ENCODE results near the gene FBXO28.
"Not testable (repeated sequence)": the region's sequence is repeated elsewhere in the genome, so short reads cannot be mapped to it uniquely, and the experiment has no call there.

The FBXO28 gene

DNA sequence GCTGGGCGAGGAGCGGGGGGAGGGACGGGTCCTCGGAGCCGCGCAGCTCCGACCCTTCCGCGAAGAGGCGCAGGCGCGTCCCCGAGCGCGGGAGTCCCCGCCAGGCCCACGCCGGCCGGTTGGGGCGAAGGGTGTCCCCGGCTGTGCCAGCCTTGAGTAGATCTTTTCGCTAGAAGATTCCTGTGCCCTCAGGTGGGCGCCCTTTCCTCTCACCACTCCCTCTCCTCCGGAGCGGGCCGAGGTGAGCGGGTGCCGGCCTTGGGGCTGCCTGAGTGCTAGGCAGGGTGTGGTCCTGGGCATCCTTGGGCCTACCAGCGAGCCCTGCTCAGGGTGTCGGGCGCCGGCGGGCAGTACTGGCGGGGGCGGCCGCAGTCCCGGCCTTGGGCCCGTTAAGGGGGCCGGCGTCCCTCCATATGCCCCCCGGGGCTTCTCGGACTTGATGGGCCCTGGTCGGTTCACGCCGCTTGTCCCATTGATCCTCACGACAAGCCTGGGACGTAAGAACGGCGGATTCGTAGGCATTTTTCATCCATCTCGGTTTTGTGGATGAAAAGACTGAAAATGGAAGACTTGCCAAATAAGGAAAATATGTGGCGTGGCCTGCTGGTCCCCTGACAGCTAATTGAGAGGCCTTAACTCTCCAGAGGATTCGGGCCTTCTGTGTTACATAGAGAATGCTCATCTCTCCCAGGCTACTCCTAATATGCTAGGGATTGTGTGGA, 69.8 kb downstream of the FBXO28 start:
- FAIRE-seq (no peak), DNase-seq (ENCODE audit: low spot score) (peak; percentile 54)

GRCh38 chr1:224185208-224185607, 71.3 kb downstream of the FBXO28 start:
- no peak for FAIRE-seq

GRCh38 chr1:224188286-224188685, 74.4 kb downstream of the FBXO28 start:
- DNase-seq (ENCODE audit: low spot score) (no peak), FAIRE-seq (no peak)

More at GRCh38 chr1:224185208-224185607, 71.3 kb downstream of the FBXO28 start:
- DNase-seq (ENCODE audit: low spot score) = no peak

DNA sequence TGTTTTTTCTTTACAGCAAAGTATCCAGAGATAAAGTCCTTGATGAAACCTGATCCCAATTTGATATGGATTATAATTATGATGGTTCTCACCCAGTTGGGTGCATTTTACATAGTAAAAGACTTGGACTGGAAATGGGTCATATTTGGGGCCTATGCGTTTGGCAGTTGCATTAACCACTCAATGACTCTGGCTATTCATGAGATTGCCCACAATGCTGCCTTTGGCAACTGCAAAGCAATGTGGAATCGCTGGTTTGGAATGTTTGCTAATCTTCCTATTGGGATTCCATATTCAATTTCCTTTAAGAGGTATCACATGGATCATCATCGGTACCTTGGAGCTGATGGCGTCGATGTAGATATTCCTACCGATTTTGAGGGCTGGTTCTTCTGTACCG, 75.7 kb downstream of the FBXO28 start:
- no peak for DNase-seq (ENCODE audit: low spot score)
- FAIRE-seq = no peak

- no peak for FAIRE-seq
- no peak for DNase-seq (ENCODE audit: low spot score)
These were observed 78.3 kb downstream of the FBXO28 start for GRCh38 chr1:224192082-224192788.

- FAIRE-seq = no peak
- DNase-seq (ENCODE audit: low spot score) = no peak
These were observed 79.5 kb downstream of the FBXO28 start for GRCh38 chr1:224193319-224193966.

DNA sequence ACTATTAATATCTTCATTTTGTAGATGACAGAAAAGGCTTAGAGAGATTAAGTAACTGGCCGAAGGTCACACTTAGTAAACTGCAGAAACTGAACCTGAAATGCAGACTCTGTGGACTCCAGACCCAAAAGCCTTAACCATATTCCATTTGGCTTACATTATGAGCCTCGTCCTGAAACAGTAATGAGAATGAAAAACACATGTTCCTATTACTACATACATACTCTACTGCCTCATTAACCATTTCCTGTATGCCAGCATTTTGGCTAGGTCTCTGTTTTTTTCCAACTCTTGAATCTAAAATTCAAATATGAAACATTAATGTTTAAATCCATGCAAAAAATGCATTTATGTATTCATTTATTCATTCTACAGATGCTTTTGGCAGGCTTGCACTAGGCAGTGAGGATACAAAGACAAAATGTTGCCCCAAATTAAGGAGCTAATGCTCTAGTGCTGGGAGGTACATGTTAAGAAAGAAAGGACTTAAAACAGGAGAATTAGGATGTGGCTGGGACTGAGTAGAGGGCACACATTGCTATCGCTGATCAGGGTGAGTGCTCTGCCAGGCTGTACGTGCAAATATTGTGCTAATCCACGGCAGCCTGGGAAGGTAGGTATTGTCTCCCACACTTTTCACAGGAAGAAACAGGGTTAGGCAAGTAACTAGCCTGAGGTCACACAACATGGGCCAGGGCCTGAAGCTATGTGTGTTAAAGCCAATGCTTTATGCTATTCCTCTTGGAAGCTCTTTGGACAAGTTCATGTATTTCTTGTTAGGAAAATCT, 83.1 kb downstream of the FBXO28 start:
- DNase-seq (ENCODE audit: low spot score) (no peak), FAIRE-seq (no peak)

- FAIRE-seq = no peak
- DNase-seq (ENCODE audit: low spot score) = no peak
These were observed 84.7 kb downstream of the FBXO28 start for GRCh38 chr1:224198572-224198971.

- DNase-seq (ENCODE audit: low spot score) (no peak), FAIRE-seq (no peak)
These were observed 85.8 kb downstream of the FBXO28 start for GRCh38 chr1:224199679-224200078.

DNA sequence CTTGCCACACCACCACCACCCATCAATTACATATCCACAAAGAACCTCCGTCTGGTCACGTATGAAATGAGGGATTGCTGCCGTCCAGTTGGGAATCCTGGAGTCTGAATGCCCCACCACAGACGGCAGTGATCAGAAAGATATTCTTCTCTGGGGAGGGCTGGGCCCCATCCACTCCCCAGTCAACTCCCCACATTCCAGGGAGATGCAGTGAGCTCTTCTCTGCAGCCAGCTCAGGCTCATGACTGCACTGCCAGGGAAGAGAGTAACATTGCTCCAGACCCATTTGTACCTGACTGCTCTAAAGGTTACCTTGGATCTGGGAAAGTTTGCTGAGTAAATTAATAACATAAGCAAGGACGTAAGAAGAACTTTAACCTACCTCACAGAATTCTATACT, 87.5 kb downstream of the FBXO28 start:
- DNase-seq (ENCODE audit: low spot score) (no peak), FAIRE-seq (no peak)

DNA sequence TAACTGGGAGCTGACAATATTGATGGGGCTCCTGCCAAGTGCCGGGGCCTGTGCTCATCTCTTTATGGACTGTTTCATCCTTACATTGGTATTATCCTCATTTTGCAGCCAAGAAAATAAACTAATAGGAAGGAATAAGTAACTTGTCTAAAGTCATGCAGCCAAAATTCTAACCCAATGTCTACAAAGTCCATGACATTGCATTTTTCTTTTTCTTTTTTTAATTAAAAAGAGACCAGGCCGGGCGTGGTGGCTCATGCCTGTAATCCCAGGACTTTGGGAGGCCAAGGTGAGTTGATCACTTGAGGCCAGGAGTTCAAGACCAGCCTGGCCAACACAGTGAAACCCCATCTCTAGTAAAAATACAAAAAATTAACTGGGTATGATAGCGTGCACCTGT, 87.9 kb downstream of the FBXO28 start:
- no peak for FAIRE-seq
- DNase-seq (ENCODE audit: low spot score) = no peak

GRCh38 chr1:224203243-224204016, 89.5 kb downstream of the FBXO28 start:
- FAIRE-seq = peak; percentile 98
- peak; percentile 99 for DNase-seq (ENCODE audit: low spot score)

GRCh38 chr1:224205438-224205840, 91.5 kb downstream of the FBXO28 start:
- DNase-seq (ENCODE audit: low spot score) (peak; percentile 76), FAIRE-seq (no peak)

GRCh38 chr1:224205931-224206538, 92.1 kb downstream of the FBXO28 start:
- not testable (repeated sequence) for DNase-seq (ENCODE audit: low spot score); FAIRE-seq

DNA sequence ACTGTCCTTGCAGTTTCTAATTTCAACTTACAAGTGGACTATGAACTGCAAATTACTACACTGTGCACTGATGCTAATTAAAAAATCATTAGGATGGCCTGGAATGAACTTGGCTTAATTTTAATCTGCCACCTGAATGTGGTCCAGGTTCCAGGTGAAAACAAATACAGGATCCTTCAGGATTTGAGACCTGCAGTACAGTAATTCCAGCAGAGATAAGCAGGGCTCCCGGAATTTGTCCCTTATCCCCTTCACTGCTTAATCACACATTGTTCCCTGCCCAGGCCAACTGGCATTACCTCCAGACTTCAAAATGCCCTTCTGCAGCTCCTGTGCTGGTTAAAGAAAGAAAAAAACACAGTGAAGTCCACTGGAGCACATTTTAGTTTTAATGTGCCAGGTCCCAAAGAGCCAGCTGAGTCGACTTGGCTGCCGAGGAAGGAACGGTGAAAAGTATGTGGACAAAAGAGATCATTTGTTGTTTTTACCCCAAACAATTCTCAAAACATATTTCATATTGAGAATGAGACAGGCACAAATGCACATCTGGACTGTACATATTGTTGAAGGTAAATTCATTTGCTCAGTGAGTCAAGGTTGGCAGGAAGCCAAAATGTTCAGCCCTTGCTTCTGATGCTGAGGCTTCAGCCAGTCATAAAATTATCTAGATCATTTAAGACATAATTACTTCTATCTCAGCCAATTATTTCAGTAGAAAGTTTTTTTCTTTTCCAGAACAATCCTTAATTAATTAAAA, 97.5 kb downstream of the FBXO28 start:
- DNase-seq (ENCODE audit: low spot score) = no peak
- peak; percentile 30 for FAIRE-seq

Measured in RCC 7860 (cell line).